ENCODE results near the gene VPS33A. TPM values are rescaled to one million over a fixed set of nuclear protein-coding genes. Genes with fewer than 3 reads are reported as not detected.

Gene VPS33A
- total RNA-seq, 1 experiment from 2014 or later: 37.6 TPM

GRCh38 chr12:122184517-122184916 is 81.8 kb downstream of the VPS33A start (continued):
- TF ChIP-seq ATF3 (CRISPR knock-in tag; conservative IDR thresholded peaks at IDR 0.05) (no peak), ZNF232 (CRISPR knock-in tag; IDR thresholded peaks at IDR 0.05) (no peak), RORB (CRISPR knock-in tag; IDR thresholded peaks at IDR 0.05) (no peak), ATF6 (CRISPR knock-in tag; IDR thresholded peaks at IDR 0.05) (no peak)

GRCh38 chr12:122183588-122183940 is 82.7 kb downstream of the VPS33A start:
- no peak overlapping the region for H3K27ac Mint-ChIP-seq
- H3K4me1 Mint-ChIP-seq: peaks cover 3% of the 10 kb centered on the region; the same call in 1 of the 2 replicates
- DNase-seq (ENCODE audit: low spot score): no peak
- no peaks in the 10 kb centered on the region for H3K9me3 Mint-ChIP-seq
- H3K4me3 Mint-ChIP-seq: peak overlapping the region; percentile 60
- H3K27me3 Mint-ChIP-seq (ENCODE audit: low read depth): peaks cover 17% of the 10 kb centered on the region
- CTCF ChIA-PET: interaction anchor here (0.7 to 1.9 kb wide), 4 partner anchors 46 to 265 kb away, joined by 3 to 8 read pairs (median 5); partner anchors contain the start of gene CFAP251
- POLR2A ChIA-PET: no interaction called here
- no peaks in the 10 kb centered on the region for H3K36me3 Mint-ChIP-seq
- peak; percentile 7; the same call in 1 of the 2 replicates for ATAC-seq
- TF ChIP-seq RORB (CRISPR knock-in tag; IDR thresholded peaks at IDR 0.05): no peak
- no peak for TF ChIP-seq ARID4B (CRISPR knock-in tag; IDR thresholded peaks at IDR 0.05; ENCODE audit: borderline replicate concordance)
- no peak for TF ChIP-seq ETV6 (CRISPR knock-in tag; IDR thresholded peaks at IDR 0.05)
- TF ChIP-seq AR (CRISPR knock-in tag; IDR thresholded peaks at IDR 0.05): no peak
- no peak for TF ChIP-seq ATF6 (CRISPR knock-in tag; IDR thresholded peaks at IDR 0.05)
- no peak for TF ChIP-seq IRF2 (CRISPR knock-in tag; IDR thresholded peaks at IDR 0.05; ENCODE audit: borderline replicate concordance, low read depth)
- TF ChIP-seq ZBTB21 (CRISPR knock-in tag; IDR thresholded peaks at IDR 0.05; ENCODE audit: borderline replicate concordance): no peak
- no peak for TF ChIP-seq ZNF416 (CRISPR knock-in tag; IDR thresholded peaks at IDR 0.05)
- no peak for TF ChIP-seq ZNF317 (CRISPR knock-in tag; IDR thresholded peaks at IDR 0.05; ENCODE audit: borderline replicate concordance, low read depth)
- TF ChIP-seq NFATC4 (CRISPR knock-in tag; IDR thresholded peaks at IDR 0.05): no peak
